Measurements from ENCODE around the gene FERMT3.

FERMT3 gene

DNA sequence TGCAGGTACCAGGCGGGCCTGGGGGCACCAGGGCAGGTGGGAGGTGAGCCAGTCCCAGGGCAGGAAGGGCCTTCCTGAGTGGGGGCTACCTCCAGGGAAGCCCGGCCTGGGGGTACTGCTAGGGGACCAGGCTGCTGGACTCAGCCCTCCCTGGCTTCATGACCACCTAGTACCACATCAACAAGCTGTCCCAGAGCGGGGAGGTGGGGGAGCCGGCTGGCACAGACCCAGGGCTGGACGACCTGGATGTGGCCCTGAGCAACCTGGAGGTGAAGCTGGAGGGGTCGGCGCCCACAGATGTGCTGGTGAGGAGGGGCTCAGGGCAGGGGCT lies 12.8 kb downstream of the FERMT3 start:
- DNase-seq (ENCODE audit: low read depth in 1 of 2, low spot score in 1 of 2) = no peak

DNA sequence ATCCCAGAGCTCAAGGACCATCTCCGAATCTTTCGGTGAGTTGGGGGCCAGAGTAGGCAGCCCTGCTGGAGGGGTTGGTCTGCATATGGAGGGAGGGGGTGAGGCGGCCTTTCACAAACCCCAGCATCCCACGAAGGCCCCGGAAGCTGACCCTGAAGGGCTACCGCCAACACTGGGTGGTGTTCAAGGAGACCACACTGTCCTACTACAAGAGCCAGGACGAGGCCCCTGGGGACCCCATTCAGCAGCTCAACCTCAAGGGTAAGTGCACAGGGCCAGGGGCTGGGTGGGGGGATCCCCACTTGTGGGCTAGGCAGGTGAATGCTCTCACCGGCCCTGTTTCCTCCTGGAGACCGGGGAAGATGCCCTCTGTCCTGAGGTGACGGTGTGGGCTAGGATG lies 13.2 kb downstream of the FERMT3 start:
- no peak for DNase-seq (ENCODE audit: low read depth in 1 of 2, low spot score in 1 of 2)

DNA sequence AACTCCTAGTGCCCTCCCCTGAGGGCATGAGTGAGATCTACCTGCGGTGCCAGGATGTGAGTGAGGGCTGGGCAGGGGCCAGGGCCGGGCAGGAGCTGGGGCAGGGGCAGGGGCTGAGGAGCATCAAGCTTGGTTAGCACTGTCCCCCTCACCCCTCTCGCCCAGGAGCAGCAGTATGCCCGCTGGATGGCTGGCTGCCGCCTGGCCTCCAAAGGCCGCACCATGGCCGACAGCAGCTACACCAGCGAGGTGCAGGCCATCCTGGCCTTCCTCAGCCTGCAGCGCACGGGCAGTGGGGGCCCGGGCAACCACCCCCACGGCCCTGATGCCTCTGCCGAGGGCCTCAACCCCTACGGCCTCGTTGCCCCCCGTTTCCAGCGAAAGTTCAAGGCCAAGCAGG lies 13.8 kb downstream of the FERMT3 start:
- DNase-seq (ENCODE audit: low read depth in 1 of 2, low spot score in 1 of 2) = no peak

DNA sequence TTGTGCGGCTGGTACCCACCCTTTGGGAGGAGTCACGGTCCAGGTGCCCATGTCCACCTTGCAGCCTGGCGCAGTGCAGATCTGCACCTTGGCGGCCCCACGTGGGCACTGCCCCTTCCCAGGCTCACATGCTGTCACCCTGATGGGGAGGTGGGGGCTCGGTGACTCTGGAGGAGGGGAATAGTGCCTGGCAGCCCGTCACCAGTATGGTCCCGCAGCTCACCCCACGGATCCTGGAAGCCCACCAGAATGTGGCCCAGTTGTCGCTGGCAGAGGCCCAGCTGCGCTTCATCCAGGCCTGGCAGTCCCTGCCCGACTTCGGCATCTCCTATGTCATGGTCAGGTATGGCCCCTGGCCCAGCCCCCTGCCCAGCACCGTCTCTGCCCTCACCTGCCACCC lies 14.3 kb downstream of the FERMT3 start:
- DNase-seq (ENCODE audit: low read depth in 1 of 2, low spot score in 1 of 2) = no peak

DNA sequence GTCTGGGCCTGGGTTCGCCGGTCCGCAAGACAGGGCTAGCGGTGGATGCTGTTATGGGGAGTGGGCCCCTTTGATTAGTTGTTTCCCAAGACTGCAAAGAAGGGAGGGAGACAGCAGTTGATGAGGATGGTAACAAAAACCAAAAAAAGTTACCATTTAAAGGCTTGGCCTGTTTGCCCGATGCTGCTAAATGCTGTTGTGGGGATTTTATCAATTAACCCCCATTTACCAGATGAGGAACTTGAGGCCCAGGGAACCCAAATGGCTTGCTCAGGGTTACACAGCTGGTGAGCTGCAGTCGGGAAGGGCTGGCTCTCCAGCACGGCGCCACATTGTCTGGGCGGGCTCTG lies 16.1 kb downstream of the FERMT3 start:
- no peak for DNase-seq (ENCODE audit: low read depth in 1 of 2, low spot score in 1 of 2)

DNA sequence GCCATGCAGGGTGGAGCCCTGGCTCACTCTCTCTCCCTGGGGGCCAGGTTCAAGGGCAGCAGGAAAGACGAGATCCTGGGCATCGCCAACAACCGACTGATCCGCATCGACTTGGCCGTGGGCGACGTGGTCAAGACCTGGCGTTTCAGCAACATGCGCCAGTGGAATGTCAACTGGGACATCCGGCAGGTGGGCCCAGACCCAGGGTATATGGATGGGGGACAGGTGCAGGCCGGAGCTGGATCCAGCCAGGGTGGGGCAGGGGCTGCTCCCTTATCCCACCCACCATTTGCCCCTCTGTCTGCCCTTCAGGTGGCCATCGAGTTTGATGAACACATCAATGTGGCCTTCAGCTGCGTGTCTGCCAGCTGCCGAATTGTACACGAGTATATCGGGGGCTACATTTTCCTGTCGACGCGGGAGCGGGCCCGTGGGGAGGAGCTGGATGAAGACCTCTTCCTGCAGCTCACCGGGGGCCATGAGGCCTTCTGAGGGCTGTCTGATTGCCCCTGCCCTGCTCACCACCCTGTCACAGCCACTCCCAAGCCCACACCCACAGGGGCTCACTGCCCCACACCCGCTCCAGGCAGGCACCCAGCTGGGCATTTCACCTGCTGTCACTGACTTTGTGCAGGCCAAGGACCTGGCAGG lies 16.6 kb downstream of the FERMT3 start:
- no peak for DNase-seq (ENCODE audit: low read depth in 1 of 2, low spot score in 1 of 2)

DNA sequence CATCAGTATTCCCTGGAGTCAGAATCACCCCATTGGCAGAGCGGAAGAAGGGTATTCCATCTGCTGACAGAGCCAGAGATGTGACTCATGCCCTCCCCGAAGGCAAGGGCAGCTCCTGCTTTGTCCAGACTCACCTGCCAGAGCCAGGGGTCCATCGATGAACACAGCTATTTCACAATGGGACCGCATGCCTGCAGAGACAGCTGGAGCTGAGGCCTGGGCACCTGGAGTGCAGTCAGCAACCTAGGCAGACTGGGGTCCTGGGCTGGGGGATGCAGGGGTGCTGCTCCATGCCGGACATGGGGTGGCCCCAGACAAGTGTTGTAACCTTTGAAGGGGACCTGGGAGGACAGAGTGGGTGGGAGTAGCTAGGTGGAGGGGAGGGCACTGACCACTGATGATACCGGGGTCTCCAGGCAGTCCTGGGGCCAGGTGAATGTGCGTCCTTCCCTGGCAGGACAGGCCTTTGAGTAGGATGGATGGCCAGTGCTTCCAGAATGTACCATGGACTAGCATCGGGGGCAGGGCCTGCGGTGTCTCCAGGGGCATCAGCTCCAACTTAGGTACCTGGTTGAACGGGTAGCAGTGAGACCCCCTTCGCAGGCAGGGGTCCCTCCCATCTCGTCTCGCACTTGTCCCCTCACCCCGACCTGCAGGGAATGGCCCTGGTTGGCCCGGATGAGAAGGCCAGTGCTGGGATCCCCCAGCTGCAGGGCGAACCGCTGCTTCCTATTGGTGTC lies 17.8 kb downstream of the FERMT3 start:
- no peak for DNase-seq (ENCODE audit: low read depth in 1 of 2, low spot score in 1 of 2)

DNA sequence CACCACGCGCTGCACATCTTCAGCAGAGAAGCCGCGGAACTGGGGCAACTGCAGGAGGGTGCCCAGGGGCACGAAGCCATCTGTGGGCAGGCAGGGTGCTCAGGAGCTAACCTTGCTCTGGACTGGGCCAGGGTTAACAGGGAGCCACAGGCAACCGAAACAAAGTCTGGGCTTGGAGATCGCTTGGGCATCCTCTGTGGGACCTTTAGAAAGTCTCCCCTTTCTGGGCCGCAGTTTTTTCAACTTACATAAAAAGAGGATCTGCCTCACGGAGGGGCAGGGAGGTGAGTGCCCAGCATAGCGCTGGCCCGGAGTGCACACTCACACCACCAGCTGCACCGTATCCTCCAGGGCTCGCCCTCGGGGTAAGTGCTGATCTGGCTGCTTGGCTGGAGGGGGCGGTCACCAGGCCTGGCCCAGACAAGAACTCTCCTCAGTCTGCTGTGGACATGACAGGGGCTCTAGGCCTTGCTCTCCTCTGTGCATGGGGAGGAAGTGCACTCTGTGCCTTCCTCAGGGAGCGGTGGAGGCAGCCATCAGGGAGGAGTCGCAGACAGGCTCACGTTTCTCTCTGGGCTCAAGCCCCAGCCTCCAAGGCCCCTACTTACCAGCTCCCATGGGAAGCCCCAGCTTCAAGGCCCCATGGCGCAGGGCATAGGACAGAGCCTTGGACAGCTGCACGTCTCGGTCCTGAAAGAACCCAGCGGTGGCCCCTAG lies 18.5 kb downstream of the FERMT3 start:
- DNase-seq (ENCODE audit: low read depth in 1 of 2, low spot score in 1 of 2) = no peak

DNA sequence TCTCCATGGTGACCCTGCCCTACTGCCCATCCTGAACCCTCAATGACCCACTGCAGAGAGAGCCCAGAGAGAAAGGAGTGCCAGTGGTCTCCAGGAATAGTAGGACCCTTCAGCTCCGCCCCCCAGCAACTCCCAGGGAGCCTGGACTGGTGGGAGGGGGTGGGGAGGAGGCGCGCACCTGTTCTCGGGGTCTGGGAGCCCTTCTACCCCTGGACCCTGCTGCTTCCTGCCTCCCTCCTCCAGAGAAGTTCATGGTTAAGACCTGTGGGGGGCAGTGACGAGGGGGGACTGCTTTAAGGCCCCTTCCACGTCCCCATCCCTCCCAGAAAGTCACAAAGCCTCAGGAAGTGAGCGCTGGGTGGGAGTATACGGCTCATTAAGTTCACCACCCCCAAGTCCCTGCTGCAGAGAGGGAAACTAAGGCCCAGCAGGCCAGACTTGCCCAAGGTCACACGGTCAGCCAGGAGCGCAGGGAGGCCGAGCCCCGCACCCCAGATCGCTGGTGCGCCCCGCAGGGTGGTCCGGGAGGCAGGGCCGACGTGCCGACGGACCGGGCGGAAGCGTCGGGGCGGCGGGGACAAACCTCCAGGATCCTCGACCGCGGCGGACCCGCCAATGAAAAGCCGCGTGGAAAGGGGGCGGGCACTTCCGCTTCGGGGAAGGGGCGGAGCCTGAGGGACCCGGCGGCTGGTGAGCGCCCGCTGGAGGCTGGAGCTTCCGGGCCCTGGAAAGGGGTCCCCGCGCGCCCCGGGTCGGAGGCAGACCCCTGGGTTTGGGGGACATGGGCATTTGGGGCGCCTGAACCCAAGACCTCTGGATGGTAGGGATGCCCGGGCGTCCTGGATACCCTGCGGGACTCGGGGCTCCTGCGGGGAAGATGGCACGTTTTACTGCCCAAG lies 19.3 kb downstream of the FERMT3 start, which contains the start of the genes NUDT22 and TRPT1:
NUDT22 (plus strand) TSS at position 667 of the 899 bp plus-strand sequence. CDS start 379 bp downstream, outside the sequence.
TRPT1 (minus strand) TSS at position 579 of the 899 bp plus-strand sequence; CDS start at position 253, 326 bp downstream.
- DNase-seq (ENCODE audit: low read depth in 1 of 2, low spot score in 1 of 2) = peak; percentile 84 to 90

DNA sequence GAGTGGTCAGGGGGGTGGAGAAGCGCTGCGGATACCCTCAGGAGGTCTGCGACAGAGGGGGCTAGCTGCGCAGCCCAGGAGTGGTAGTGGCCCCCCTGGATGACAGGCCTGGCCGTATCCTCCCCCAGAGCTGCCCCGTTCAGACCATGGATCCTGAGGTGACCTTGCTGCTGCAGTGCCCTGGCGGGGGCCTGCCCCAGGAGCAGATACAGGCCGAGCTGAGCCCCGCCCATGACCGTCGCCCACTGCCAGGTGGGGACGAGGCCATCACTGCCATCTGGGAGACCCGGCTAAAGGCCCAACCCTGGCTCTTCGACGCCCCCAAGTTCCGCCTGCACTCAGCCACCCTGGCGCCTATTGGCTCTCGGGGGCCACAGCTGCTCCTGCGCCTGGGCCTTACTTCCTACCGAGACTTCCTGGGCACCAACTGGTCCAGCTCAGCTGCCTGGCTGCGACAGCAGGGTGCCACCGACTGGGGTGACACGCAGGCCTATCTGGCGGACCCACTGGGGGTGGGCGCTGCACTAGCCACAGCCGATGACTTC lies 20.1 kb downstream of the FERMT3 start:
- DNase-seq (ENCODE audit: low read depth in 1 of 2, low spot score in 1 of 2) = peak; percentile 15 to 27

DNA sequence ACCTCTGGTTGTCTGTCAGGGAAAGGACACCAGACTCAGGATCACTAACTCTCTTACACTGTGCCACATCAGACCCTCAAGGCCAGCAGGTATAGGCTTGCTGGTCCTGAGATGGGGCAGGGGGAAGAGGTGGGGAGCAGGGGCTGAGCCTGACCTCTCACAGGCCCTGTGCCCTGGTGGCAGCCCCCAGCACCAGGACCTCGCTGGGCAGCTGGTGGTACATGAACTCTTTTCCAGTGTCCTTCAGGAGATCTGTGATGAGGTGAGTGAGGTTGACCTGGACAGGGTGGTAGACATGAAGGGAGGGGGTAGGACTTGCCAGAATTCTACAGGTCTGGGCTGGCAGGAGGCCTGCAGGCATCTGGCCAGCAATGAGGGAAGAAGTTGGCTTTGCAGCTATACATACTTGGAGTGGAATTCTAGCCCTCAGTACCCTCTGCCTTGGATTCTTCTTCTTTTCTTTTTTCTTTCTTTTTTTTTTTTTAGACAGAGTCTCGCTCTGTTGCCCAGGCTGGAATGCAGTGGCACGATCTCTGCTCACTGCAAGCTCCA lies 21.0 kb downstream of the FERMT3 start:
- DNase-seq (ENCODE audit: low read depth in 1 of 2, low spot score in 1 of 2) = no peak

DNA sequence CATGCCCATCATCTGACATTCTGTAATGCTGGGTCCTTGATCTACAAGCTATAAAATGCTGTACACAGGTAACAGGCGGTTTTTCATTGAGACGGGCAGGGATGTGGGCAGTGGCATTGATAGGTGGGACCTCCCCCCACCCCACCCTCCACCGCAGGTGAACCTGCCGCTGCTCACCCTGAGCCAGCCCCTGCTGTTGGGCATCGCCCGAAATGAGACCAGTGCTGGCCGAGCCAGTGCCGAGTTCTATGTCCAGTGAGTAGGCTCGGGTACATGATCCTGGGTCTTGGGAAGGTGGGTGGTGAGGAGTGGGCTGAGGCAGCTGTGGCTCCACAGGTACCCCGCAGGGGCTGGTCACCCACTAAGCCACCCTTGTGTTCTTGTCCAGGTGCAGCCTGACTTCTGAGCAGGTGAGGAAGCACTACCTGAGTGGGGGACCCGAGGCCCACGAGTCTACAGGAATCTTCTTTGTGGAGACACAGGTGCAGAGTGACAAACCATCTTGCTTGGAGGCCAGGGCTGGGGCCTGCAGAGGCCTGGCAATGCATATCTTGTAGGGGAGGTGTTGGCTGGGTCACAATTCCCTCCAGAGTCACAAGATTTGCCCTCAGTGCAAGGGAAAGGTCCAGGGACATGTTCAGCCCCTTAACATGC lies 22.7 kb downstream of the FERMT3 start:
- no peak for DNase-seq (ENCODE audit: low read depth in 1 of 2, low spot score in 1 of 2)

DNA sequence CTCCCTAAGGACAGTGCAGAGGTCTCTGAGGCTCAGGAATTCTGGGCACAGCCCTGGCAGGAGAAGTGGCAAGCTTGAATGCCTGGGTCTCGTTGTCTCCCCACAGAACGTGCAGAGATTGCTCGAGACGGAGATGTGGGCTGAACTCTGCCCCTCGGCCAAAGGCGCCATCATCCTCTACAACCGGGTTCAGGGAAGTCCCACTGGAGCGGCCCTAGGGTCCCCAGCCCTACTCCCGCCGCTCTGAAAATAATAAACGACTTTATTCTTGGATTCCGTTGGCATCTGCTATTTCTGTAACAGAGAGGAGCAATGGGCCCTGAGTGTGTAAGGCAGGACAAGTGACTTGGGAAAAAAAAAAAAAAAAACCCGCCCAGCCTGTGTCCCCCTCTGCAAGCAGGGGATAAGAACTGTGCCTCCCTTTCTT lies 23.2 kb downstream of the FERMT3 start:
- DNase-seq (ENCODE audit: low read depth in 1 of 2, low spot score in 1 of 2) = no peak

DNA sequence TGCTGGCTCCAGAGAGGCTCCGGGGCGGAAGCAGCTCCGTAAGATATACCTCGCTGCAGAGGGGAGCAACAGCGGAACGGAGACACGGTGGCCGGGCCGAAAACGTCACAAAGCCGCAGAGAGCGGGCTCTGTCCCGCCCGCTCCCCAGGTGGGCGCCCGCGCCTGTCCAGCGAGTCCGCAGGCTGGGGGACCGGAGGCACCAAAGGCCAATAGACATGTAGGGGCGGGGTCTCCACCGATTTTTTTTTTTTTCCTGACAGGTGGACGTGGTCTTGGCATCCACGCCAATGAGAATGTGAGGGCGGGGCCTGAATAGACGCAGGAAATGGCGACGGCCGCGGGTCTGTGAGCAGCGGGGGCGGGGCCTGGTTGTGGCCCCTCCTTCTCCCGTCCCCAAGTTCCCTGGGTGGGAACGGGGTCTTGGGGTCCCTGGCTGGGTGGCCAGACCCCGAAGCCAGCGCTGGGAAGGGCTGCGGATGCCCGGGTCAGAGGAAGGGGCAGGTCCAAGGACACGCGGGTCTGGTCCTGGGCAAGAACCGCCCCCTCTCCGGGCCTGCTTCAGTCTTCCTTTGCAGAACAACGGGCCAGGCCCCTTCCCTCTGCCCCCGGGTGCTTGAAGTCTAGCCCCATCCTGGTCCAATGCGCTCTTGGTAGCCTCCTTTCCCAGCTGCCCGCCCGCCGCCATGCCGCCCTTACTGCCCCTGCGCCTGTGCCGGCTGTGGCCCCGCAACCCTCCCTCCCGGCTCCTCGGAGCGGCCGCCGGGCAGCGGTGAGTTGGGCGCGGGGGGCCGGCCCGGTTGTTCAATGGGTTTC lies 23.9 kb downstream of the FERMT3 start, which contains the start of gene DNAJC4:
DNAJC4 (plus strand) TSS at position 378 of the 814 bp plus-strand sequence; CDS start at position 685, 307 bp downstream.
- DNase-seq (ENCODE audit: low read depth in 1 of 2, low spot score in 1 of 2) = peak; percentile 70 to 76

DNA sequence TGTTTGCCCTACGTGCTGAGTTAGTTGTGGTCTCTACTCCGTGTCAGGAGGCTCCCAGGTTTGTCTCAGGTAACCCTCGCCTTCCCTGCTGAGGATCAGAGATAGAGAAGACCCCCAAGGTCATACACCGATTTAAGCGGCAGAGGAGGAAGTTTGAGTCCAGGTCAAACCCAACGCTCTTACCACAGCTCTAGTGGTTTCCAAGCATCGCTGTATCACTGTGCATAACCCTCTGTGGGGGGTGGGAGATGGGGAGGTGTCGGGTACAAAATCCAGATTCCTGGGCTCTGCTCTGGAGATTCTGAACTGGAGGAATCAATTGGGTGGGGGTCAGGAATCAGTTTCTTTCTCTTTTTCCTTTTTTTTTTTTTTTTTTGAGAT lies 24.5 kb downstream of the FERMT3 start:
- DNase-seq (ENCODE audit: low read depth in 1 of 2, low spot score in 1 of 2) = no peak

DNA sequence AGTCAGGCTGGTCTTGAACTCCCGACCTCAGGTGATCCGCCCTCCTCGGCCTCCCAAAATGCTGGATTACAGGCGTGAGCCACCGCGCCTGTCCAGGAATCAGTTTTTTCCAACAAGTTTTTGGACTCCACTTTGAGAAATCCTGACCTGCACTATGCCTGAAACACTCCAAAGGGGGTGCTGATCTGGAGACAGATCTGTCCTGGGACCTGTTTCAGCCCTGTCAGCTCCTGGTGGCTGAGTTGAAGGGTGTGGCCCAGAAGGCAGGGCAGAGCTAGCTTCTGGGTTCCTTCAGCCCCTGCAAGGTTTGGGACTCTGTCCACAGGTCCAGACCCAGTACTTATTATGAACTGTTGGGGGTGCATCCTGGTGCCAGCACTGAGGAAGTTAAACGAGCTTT lies 25.0 kb downstream of the FERMT3 start:
- DNase-seq (ENCODE audit: low read depth in 1 of 2, low spot score in 1 of 2) = no peak

DNA sequence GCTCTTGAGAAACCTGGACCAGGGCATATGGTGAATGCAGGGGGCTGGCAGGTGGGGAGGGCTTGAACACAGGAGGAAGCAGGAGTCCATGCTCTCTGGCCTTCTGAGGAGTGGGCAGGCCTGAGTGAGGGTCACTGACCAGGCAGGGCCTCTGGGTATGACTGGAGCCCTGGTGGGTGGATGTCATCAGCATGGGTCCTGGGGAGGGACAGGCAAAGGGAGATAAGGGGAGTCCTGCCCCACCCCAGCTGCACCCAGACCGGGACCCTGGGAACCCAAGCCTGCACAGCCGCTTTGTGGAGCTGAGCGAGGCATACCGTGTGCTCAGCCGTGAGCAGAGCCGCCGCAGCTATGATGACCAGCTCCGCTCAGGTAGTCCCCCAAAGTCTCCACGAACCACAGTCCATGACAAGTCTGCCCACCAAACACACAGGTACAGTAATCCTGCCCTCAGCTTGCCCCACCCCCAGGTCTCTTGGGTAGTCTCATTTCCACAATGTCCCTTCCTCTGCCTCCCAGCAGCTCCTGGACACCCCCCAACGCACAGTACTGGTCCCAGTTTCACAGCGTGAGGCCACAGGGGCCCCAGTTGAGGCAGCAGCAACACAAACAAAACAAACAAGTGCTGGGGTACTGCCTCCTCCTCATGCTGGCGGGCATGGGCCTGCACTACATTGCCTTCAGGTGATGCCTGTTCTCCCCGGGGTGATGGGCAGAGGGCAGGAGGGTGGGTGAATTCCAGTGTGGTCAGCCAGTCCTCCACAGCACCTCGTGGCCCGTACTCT lies 25.9 kb downstream of the FERMT3 start:
- DNase-seq (ENCODE audit: low read depth in 1 of 2, low spot score in 1 of 2) = no peak

DNA sequence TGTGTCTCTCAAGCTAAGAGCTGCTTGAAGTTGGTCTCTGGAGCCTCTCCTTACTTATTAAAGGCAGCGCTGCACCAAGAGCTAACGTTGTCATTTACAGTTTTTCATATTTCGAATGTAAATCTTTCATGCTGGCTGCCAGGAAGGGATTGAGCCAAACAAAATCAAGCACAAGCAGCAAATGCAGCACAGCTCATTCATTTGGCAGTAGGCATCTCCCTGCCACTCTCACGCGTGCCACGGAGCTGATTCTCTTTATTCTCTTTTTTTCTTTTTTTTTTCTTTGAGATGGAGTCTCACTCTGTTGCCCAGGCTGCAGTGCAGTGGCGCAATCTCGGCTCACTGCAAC lies 26.4 kb downstream of the FERMT3 start:
- no peak for DNase-seq (ENCODE audit: low read depth in 1 of 2, low spot score in 1 of 2)

Data from activated T-helper 1 cell treated with anti-CD3 and anti-CD28 coated beads, Interleukin-2, amount 50 U/mL, for 16 hours (primary cell).